Kidney (tissue), 14 donors: Measurements from ENCODE around the gene RBM19. TPM values are rescaled to one million over a fixed set of nuclear protein-coding genes. Genes with fewer than 3 reads are reported as not detected.

ENCODE experiments used
- DNase-seq, 5 donors: peaks; one replicate each; pipeline ENCODE4 v3.0.0-alpha.2; 2013 to 2020
- FAIRE-seq: peaks from 2 replicates; lab custom pipeline; 2012; peaks lifted over from hg19 to GRCh38; lab: Jason Lieb, UNC
- H3K27ac ChIP-seq, 2 donors: one replicate each; pipeline ENCODE4 v1.7.0; 2013; ENCODE audit warnings: low read depth in 2 of 2, low read length in 2 of 2, inconsistent platforms in 1 of 2
- H3K27me3 ChIP-seq: one replicate; pipeline ENCODE4 v1.7.1; 2013; ENCODE audit warnings: low read length, inconsistent platforms; ENCODE audit not compliant: control insufficient read depth, insufficient read depth
- H3K36me3 ChIP-seq, 3 donors: one replicate each; pipeline versions ENCODE4 v1.7.0 to v1.7.1; 2013; ENCODE audit warnings: low read length in 3 of 3, control low read depth in 1 of 3, inconsistent platforms in 1 of 3; ENCODE audit not compliant: insufficient read depth in 3 of 3, control insufficient read depth in 2 of 3
- H3K4me1 ChIP-seq, 3 donors: one replicate each; pipeline versions ENCODE4 v1.7.0 to v1.7.1; 2013; ENCODE audit warnings: low read length in 3 of 3, inconsistent platforms in 1 of 3, low read depth in 1 of 3; ENCODE audit not compliant: control insufficient read depth in 2 of 3, insufficient read depth in 2 of 3
- H3K4me3 ChIP-seq, 3 donors: one replicate each; pipeline versions ENCODE4 v1.7.0 to v1.8.1; 2013; ENCODE audit warnings: low read length in 3 of 3, control low read depth in 1 of 3, inconsistent platforms in 1 of 3
- H3K9ac ChIP-seq, 3 donors: one replicate each; pipeline versions ENCODE4 v1.7.0 to v1.7.1; 2013; ENCODE audit warnings: low read length in 3 of 3, control low read depth in 1 of 3, inconsistent platforms in 1 of 3
- H3K9me3 ChIP-seq, 3 donors: one replicate each; pipeline versions ENCODE4 v1.7.0 to v1.7.1; 2013; ENCODE audit warnings: low read length in 3 of 3, control low read depth in 1 of 3, inconsistent platforms in 1 of 3; ENCODE audit not compliant: control insufficient read depth in 2 of 3, insufficient read depth in 1 of 3
- CTCF ChIP-seq: IDR thresholded peaks from 3 replicates; pipeline ENCODE4 v1.5.1; 2012; ENCODE audit warnings: mild to moderate bottlenecking, moderate library complexity, borderline replicate concordance; ENCODE audit not compliant: insufficient read depth; ENCODE audit errors: extremely low read depth
- intact Hi-C: fragments of 100-400 bp; cut with DNase I; formaldehyde crosslinking; loops from one replicate; pipeline ENCODE4 v1.11.1; 2022
- polyA plus RNA-seq: library from polyadenylated mRNA; stranded (reverse); fragments of 350-450 nt; fragmentation: Illumina TruSeq; extraction: RNeasy Lipid Tissue Mini Kit (QIAGEN cat#74804); gene quantifications from one replicate; pipeline ENCODE4 v1.2.3, GENCODE V29; 2014; ENCODE audit warnings: low read depth, low replicate concordance; ENCODE audit not compliant: insufficient read depth
- total RNA-seq: library from RNA; stranded (reverse); fragmentation: NEBNext Ultra II Directional; extraction: Animal tissue kit (Norgen Biotek cat#: 25700); gene quantifications from one replicate; pipeline ENCODE4 v1.2.1, GENCODE V29; 2021
- donor health status: control.
- donor health status: control.
- donor health status: control.
- donor health status: control.
- donor health status: control.
- donor health status: DM: yes; HTN: yes; CAD: no.
- donor health status: Normal renal cell carcinoma (clear cell type).

The RBM19 gene
- total and polyA plus RNA-seq, 2 donors from 2014 or later = 12.3 to 34.7 TPM

- H3K4me1 ChIP-seq = no peaks in the 10 kb centered on the region
- peaks cover 5% of the 10 kb centered on the region for H3K27me3 ChIP-seq
- no peak for FAIRE-seq
- no peak overlapping the region for H3K9ac ChIP-seq
- DNase-seq = peak in 3 of 5 donors; percentile 4 to 52 (median 23)
- intact Hi-C loops = no loop called here
- peaks cover 0 to 3% (median 0%) of the 10 kb centered on the region in 3 donors for H3K9me3 ChIP-seq
- TF ChIP-seq CTCF = no peak
- H3K27ac ChIP-seq = no peak overlapping the region
- H3K4me3 ChIP-seq = no peak overlapping the region
- H3K36me3 ChIP-seq = no peaks in the 10 kb centered on the region
Observed at GRCh38 chr12:113766879-113767878, 198.9 kb downstream of the RBM19 start.
